Activated CD8-positive, alpha-beta memory T cell treated with anti-CD3 and anti-CD28 coated beads, Interleukin-2, amount 50 U/mL, for 48 hours (primary cell): ENCODE measurements around the gene RNF149.
A peak's percentile ranks its signal among the peaks of the same experiment; 100 is the strongest.
"Not testable (repeated sequence)": the region's sequence is repeated elsewhere in the genome, so short reads cannot be mapped to it uniquely, and the experiment has no call there.

Experiments used
- DNase-seq: peaks from one replicate; pipeline ENCODE4 v3.0.0-alpha.2; 2020

RNF149 gene, protein sequence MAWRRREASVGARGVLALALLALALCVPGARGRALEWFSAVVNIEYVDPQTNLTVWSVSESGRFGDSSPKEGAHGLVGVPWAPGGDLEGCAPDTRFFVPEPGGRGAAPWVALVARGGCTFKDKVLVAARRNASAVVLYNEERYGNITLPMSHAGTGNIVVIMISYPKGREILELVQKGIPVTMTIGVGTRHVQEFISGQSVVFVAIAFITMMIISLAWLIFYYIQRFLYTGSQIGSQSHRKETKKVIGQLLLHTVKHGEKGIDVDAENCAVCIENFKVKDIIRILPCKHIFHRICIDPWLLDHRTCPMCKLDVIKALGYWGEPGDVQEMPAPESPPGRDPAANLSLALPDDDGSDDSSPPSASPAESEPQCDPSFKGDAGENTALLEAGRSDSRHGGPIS

DNA sequence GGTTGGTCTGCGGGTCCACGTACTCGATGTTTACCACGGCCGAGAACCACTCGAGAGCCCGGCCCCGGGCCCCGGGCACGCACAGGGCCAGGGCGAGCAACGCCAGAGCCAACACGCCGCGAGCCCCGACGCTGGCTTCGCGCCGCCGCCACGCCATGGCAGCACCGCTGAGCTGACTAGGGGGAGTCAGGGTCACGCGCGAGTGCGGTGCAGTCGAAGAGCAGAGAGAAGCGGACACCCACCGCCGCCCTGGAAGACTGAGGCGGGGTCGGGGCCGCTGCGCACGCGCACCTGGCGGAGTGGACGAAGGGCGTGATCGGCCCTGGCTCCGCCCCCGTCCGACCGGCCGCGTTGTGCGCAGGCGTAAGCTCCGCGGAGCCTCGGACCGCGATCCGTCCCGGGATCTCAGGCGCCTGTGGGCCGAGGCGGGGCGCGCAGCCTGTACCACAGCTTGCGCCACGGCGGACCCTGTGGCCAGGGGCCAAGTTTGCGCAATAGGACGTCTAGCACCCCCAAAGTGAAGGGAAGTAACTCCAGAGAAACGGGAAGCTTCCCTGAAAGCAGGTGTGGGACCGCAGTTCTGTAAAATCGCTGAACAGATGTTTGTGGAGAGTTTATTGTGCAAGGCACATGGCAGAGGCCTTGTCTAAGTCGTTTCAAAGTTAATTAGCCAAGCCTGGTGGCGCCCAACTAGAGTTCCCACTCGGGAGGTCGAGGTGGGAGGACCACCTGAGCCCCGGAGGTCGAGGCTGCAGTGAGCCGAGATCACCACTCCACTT, at the start of gene RNF149:
TSS of gene RNF149 (minus strand) at position 270 of the 779 bp plus-strand sequence. CDS start at position 157, 113 bp downstream.
- peak; percentile 97 for DNase-seq

DNA sequence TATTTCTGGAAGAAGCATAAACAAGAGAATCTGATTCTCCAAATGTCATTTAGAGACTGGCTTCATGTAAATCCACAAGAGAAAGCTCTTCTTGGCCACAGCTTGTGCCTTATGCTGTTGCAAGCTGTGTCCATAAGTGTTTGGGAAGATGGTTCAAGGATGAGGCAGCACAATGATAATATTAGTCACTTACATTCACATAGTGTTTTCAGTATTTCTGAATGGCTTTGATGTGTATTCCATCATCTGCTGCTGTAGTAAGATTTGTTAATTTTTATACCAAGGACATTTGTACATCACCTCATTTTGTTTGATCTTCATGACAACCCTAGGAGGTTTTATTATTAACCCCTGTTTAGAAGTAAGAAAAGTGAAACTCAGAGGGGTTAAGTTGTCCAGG, 48.9 kb upstream of the RNF149 start:
- no peak for DNase-seq

DNA sequence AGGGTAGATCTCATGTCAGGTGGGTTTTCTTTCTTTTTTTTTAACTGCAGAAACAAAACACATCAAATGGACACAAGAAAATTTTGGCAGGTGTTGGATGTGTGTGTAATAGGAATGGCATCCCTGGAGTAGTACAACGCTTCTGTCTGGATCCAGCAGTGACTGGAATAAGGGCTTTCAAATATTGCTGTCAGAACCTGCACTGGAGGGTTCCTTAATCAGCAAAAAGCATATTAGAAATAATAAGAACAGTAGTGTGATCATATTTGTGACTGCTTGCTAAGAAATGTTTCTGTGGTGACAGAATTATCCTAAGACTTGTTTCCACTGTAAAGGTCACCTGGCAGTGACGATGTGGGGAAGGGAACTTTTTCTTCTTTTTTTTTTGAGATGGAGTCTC, 48.0 kb upstream of the RNF149 start:
- no peak for DNase-seq

DNA sequence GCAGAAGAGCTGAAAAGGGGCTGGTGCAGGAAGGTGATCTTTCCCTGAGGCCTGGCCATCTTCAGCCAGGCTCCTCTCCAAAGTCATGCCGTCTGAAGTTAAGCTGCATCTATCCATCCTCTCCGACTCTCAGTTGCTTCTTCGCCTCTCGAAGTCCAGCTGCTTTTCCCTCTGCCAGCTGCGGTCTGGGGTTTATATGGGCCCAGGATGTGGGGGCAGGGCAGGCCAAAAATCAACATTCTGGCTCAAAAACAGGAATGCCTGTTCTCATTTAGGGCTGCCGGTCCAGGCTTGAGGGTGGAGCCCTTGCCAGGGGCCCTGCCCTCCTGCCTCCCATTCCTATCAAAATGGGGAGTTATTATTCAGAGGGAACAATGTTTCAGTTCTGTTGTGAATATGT, 47.6 kb upstream of the RNF149 start:
- DNase-seq = no peak

DNA sequence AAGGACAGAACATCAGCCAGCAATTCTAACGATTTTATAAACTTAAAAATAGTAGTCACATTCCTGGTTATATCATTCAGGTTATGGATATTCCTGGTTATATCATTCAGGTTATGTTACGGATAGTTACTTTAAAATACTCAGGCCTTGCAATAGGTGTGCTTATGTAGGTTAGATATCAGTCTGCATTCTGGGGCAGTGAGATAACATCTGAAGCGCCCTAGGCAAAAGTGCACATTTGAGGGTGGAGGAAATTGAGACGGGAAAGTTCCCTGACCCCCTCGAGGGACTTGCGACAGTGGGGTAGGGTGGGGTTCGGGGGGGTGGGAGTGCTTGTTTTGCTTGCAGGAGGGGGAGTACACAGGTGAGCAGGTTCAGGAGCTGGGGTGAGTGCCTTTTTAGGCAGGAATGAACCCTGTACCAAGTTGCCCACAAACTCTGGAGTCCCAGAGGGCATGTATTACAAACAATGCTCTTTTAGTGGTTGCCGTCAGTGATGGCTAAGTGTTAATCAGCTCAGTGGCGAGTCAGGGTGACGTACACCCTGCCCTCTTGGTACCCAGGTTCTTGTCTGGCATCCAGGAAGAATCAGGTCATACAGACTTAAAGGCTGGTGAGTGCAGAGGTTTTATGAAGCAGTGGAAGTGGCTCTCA, 47.0 kb upstream of the RNF149 start:
- no peak for DNase-seq

DNA sequence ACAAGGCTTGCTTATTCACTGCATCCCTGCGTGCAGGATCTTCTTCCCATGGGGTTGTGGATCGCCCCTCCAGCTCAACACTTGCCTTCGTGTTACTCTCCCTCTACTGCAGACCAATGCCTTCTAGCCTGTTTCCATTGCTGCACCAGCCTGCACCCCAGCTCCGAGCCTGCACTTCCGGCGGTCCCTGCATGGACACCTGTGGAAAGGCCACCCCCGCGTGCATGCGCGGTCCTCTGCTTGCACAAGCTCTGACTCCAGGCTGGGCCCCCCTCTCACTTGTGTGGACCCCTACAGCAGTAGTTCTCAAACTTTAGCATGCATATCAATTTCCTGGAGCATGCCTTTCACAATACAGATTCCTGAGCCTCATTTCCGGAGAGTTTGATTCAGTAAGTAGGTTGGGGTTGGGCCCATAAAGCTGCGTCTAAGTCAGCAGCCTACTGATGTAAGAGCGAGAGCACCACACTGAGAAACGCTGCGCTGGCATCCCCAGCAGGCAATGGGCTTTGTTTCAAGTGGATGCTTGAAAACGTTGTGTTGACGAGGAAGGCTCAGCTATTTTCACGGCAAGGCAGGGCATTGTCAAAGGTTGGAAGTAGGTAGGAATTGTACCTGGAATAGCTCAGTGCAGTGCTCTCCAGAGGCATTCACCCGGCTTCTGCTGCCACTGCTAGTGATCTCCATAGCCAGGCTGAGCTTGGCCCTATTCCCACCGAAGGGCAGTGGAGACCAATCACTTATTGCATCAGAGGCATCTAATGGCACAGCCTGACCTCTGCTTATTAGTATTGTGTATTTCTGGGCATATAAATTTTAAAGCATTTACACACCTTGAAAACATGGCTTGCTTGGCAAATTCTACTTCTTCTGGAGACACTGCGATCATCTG, 46.2 kb upstream of the RNF149 start:
- DNase-seq = no peak

DNA sequence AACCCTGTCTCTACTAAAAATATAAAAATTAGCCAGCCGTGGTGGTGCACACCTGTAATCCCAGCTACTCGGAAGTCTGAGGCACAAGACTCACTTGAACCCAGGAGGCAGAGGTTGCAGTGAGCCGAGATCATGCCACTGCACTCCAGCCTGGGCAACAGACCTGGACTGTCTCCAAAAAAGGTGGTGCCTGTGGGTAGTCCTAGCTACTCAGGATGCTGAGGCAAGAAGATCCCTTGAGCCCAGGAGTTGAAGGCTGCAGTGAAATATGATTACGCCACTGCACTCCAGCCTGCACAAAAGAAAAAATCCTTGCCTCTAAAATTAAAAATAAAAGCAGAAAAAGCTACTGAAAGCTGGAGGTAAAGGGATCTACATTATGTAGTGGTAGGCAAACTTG, 44.1 kb upstream of the RNF149 start:
- DNase-seq = not testable (repeated sequence)

DNA sequence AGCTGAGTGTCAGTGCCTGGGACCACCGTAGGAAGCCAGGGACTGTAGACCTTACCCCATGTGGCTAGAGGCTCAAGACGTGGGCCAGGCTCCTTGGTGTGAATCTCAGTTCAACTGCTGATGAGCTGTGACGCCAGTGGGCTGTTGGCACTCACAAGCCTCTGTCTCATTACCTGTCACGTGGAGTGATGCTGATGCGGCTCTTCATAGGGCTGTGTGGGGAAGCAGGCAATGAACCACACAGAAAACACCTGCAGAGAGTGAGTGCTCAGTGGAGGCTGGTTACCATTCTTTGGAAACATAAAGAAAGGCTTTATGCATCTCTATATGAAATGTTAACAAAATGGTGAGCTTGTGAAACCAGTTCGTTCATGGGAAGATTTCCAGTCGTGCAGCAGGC, 42.7 kb upstream of the RNF149 start:
- DNase-seq = no peak

DNA sequence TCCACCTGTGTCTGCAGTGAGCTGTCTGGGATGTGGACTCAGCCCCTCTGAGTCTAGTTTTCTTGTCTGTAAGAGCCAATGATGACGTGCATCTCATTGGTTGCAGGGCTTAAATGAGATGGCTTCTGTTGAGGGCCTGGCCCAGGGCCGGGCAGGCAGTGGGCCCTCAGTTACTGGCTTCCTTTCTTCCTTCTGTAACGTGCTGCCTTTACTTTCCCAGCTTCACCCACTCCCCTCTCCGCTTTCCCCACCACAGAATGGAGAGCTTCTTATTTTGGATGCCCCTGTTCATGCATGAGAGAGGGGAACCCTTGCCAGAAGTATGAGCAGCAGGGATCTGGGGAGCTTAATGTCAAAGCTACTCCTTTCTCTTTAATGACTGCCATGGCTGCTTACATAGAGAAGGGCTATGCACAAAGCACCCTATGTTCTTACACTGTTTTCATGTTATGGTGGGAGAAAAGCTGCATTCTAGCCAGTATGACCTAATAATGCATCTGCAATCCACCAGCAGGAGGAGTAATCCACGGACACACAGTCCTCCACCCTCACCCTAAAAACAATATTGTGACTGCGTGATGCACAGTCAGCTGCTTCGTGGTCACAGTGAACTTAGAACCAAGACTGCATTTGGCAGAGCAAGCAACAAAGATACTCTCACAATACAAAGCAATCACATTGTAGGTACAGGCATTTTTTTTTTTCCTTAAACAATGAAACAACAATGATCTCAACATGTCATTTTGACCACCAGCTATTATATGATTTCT, 41.6 kb upstream of the RNF149 start:
- no peak for DNase-seq

DNA sequence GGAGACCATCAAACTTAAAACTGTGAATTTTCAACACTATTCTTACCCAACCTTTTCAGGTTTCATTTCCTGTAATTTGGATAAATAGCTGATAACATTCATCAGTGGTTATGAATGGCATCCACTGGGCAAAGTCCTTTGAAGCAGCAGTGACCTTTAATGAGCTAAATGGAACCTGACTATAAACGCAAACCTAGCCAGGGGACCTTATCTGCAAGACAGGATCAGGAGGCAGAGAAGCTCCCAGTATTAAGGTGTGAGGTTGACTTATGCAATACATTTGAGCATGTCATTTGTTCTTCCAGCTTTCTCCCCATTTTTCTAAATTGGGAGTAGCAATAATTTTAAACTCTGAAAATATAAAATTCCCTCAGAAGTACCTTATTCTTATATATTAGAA, 40.4 kb upstream of the RNF149 start:
- no peak for DNase-seq

DNA sequence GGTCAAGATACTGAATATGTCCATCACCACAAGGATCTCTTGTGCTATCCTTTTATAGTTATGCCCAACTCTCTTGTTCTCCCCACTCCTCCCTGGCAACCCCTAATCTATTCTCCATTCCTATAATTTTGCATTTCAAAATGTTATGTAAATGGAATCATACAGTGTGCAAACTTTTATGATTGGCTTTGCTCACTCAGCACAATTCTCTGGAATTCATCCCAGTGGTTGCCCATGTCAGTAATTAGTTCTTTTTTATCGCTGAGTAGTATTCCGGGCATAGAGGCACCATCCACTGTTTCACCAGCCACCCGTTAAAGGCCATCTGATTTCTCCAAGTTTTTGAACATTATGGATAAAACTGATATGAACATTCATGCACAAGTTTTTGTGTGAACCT, 38.4 kb upstream of the RNF149 start:
- no peak for DNase-seq

DNA sequence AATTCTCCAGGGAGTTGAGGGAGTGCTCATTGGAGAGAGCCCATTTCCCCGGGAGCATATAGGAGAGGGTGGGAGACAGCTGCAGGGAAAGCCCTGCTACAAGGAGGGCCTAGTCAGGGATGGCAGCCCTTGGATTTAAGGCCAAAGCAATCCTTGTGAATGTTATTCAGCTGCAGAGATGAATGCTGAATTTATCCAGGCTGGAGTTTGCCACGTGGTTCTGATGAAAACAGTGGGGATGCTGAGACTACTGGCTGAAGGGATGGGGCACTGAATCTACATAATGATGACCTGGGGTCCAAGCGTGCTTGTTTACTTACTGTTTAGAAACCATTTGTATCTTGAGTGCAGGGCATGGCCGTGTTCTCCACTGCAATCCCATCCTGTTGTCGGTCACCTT, 35.6 kb upstream of the RNF149 start:
- DNase-seq = no peak

DNA sequence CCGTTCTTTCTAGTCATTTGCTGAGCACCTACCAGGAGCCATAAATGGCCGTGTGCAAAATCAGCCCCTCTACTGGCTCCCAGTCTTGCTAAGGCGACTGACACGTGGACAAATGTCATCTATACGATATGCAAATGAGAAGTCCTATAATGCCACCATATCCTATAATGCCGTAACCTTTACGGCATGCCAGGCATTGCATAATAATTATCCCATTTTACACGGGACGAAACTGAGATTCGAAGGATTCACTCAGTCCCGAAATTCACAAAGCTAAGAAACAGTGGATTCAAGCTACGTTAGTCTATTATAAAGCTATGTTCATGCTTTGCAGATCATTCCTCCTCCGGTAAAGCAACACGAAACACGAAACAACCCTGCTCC, 34.1 kb upstream of the RNF149 start:
- DNase-seq = no peak

DNA sequence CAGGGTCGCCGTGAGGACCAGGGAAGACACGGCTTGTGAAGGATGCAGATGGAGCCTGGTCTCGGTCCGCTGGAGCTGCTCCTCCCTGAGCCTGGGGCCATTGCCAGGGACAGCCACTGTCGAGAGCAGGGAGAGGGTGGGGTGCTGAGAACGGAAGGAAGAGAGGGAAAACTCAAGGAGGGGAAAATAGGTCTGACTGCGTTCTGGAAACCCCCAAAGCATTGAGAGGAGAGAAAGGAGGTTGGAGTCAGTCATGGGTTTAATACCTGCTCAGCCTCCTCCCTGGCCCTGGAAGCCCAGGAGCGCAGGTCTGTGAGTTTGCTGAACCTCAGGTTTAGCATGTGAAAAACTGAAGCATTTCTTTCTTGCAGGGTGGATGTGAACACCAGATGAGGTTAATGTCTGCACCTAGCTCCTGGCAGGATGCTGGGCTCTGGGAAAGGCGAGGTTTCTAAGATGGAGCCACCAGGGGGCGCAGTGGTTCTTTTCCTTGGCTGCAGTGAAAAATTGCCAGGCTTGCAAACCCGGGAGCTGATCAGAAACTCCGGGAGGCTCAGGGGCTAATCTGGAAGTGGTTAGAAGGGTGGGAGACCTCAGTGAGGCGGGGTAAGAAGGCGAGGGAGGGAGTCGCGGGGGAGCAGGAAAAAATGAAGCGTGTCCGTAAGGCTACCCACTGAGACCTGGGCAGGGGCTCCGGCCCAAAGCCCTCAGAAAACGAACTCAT, 33.6 kb upstream of the RNF149 start:
- peak; percentile 92 for DNase-seq

DNA sequence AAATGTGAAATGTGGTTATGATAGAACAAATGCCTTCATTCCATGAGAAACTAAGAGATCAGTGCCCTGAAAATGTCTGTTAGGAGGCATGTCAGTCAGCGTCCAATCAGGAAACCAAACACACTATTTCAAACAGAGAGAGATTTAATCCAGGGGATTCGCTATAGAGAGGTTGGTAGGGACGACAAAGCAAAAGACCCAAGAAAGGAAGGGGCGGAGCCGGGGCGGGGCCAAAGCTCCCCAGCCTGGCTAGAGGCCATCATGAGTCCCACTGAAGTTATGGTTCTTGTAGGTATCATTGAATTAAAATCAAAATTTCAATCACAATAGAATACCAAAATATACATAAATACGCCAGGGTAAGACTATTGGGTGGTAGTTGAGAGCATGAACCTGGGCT, 32.9 kb upstream of the RNF149 start:
- no peak for DNase-seq

DNA sequence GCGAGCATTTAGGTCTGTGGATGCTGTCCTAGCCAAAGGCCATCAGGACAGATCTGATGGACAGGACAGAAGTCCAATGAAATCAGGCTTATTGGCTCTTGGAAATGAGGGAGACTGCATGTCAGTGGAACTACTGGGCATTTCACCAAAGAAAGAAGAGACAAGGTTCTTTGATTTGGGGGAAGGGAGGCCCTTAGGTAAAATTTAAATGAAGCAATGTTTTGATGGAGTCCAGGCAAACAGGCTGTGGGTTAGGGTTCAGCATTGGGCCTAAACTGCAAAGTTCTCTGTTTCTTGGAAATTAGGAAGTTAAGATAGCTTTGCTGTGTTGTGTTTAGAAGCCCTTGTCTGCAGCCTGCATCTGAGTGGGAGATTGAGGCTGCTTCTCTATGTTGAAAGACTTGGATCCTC, 31.6 kb upstream of the RNF149 start:
- DNase-seq = no peak

DNA sequence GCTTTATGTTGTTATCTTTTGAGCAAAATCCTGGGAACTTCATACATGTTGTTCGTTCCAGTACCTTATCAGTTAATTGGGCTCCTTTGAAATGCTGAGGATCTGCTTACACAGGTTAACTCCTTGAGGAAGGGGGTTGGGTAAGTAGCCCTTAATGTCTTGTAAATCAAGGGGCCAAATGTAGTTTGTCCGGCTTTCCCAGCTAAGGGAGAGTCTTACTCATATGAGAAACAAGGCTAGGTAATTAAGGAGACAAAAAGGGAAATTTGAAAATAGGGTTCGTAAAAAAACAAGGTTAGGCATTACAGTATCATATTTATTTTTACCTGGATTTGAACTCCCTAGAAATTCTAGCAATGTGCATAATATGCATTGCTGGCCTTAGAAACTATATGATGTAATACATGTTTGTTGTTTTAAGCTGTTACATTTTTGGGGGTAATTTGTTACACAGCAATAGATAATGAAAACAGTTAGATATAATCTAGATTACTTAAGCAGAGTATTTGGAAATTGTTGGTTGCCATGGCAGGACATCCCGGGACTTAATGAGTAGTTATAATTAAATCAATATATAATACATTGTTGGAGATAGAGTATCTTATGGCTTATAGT, 30.9 kb upstream of the RNF149 start:
- no peak for DNase-seq

DNA sequence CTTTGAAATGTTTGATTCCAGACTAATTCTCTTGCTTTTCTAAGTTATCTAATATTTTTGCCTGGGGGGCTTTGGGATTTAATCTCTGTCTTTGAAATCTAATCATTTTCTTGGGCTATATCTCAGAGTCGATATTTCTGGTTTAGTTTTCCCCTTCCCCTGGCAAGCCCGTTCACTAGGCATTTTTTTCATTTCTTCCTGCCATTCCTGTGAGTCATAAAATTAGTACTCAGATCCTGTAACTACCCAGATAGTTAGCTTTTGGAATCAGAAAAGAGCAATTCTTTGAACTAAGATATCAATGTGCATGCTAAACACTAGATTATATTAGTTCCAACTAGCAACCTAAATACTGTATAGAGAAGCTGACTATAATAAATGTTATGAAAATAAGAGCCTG, 29.4 kb upstream of the RNF149 start:
- DNase-seq = no peak

DNA sequence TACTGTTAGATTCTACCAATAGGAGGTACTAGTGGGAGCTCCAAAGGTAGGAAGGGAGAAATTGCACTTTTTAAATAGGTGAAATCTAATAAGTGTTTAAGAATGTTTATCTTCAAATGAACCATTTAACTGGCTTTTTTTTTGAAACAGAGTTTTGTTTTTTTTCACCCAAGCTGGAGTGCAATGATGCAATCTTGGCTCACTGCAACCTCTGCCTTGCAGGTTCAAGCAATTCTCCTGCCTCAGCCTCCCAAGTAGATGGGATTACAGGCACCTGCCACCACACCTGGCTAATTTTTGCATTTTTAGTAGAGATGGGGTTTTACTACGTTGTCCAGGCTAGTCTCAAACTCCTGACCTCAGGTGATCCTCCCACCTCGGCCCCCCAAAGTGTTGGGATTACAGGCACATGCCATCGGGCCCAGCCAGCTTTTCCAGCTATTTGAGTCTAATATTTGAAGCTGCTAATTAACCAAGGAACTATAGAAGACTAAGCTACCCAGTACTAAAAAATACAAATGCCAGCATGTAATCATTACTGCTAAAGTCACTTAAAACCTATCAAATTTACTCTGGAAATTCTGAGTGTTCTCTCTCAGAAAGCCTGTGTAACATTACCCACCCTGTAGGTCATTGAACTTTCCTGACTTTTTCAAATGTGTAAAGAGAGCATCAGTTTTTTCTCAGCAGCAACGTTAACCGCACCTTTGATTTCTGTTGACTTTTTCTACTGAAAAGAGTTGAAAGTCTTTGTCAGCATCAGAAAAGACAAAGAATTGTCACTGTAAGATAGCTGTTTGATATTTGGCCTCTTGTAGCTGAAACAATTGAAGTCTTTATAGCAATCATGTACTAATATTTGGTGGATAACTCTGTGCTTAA, 24.6 kb upstream of the RNF149 start:
- no peak for DNase-seq

DNA sequence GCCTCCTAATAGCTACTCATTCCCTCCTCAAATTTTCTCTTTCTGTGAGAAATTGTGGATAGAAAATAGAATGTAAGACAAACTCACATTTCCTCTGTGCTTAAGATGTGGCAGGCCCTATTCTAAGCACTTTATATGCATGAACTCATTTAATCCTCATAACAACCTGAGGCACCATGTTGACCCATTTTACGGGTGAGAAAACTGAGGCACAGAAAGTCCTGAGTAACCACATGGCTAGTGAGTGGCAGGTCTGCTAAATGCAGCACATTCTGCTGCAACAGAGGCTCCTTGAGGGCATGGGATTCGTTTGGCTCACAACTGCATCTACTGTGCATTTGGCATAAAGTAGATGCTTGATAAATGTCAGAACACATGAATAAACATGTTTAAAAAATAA, 22.7 kb upstream of the RNF149 start:
- no peak for DNase-seq
